H1 (cell line): ENCODE measurements around the gene IKZF2. TPM values are rescaled to one million over a fixed set of nuclear protein-coding genes. Genes with fewer than 3 reads are reported as not detected.

Source experiments
- CTCF ChIA-PET: fragments of 300-600 bp; sonication (Branson Sonifier 250); formaldehyde crosslinking; loops from one replicate; lab custom pipeline; 2021; ENCODE audit not compliant: partially characterized antibody; lab: Charles Lee
- POLR2A ChIA-PET: fragments of 300-600 bp; sonication (Branson Sonifier 250); formaldehyde crosslinking; loops from one replicate; lab custom pipeline; 2021; ENCODE audit warnings: inconsistent platforms; ENCODE audit not compliant: partially characterized antibody; lab: Charles Lee
- DNase-seq, 2 experiments: peaks; one replicate each; pipeline versions ENCODE4 v3.0.0 to v3.0.0-alpha.2; 2010 to 2022; ENCODE audit warnings: low spot score in 2 of 2, low read depth in 1 of 2, mixed read lengths in 1 of 2
- FAIRE-seq: peaks from 2 replicates; lab custom pipeline; 2011; peaks lifted over from hg19 to GRCh38; lab: Jason Lieb, UNC
- H2AFZ ChIP-seq: 2 replicates; pipeline ENCODE4 v1.8.1; 2012; ENCODE audit warnings: low read length, inconsistent platforms
- H2AK5ac ChIP-seq: 2 replicates; pipeline ENCODE4 v1.6.1; 2013; ENCODE audit warnings: low read depth, low read length
- H2BK120ac ChIP-seq: replicated peaks from 2 replicates; pipeline ENCODE3; 2013; ENCODE audit warnings: low read depth, low read length, inconsistent platforms
- H2BK12ac ChIP-seq: 2 replicates; pipeline ENCODE4 v1.6.1; 2013; ENCODE audit warnings: low read depth, low read length
- H2BK15ac ChIP-seq: 2 replicates; pipeline ENCODE4 v1.6.1; 2013; ENCODE audit warnings: low read length
- H2BK20ac ChIP-seq: 2 replicates; pipeline ENCODE4 v1.6.1; 2013; ENCODE audit warnings: low read length
- H2BK5ac ChIP-seq: 2 replicates; pipeline ENCODE4 v1.6.1; 2013; ENCODE audit warnings: low read depth, low read length
- H3K14ac ChIP-seq: 2 replicates; pipeline ENCODE4 v1.6.1; 2013; ENCODE audit warnings: inconsistent platforms; ENCODE audit not compliant: insufficient read length
- H3K18ac ChIP-seq: 2 replicates; pipeline ENCODE4 v1.6.1; 2013; ENCODE audit warnings: low read length; ENCODE audit errors: extremely low read depth
- H3K23ac ChIP-seq: 2 replicates; pipeline ENCODE4 v1.6.1; 2013; ENCODE audit warnings: inconsistent platforms; ENCODE audit not compliant: insufficient read length
- H3K23me2 ChIP-seq: 2 replicates; pipeline ENCODE4 v1.6.1; 2013; ENCODE audit warnings: low read depth, low read length
- H3K27ac ChIP-seq: 2 replicates; pipeline ENCODE4 v1.6.1; 2011; ENCODE audit warnings: low read depth, low read length, inconsistent platforms
- H3K27me3 ChIP-seq, 4 experiments: replicated peaks in 1 of 4; 1 replicate in 1 of 4; 2 replicates in 3 of 4; pipeline versions ENCODE4 v1.6.1 to v1.8.1; 2011 to 2013; ENCODE audit warnings: low read length in 3 of 4, mild to moderate bottlenecking in 3 of 4, inconsistent platforms in 2 of 4, mixed read lengths in 2 of 4, moderate library complexity in 1 of 4; ENCODE audit not compliant: control insufficient read depth in 3 of 4, insufficient read depth in 3 of 4; ENCODE audit errors: extremely low read depth in 1 of 4
- H3K36me3 ChIP-seq, 4 experiments: 2 replicates each; pipeline versions ENCODE4 v1.6.1 to v1.8.1; 2011 to 2013; ENCODE audit warnings: mild to moderate bottlenecking in 4 of 4, low read length in 3 of 4, moderate library complexity in 2 of 4, control low read depth in 1 of 4, inconsistent platforms in 1 of 4; ENCODE audit not compliant: insufficient read depth in 4 of 4, control insufficient read depth in 2 of 4
- H3K4ac ChIP-seq: replicated peaks from 2 replicates; pipeline ENCODE3; 2013; ENCODE audit warnings: low read length, low read depth, mixed read lengths, inconsistent platforms; ENCODE audit not compliant: insufficient read length
- H3K4me1 ChIP-seq, 4 experiments: replicated peaks in 1 of 4; 1 replicate in 1 of 4; 2 replicates in 3 of 4; pipeline versions ENCODE4 v1.6.1 to v1.8.1; 2011 to 2013; ENCODE audit warnings: low read length in 3 of 4, inconsistent platforms in 2 of 4, mixed read lengths in 1 of 4; ENCODE audit not compliant: insufficient read depth in 4 of 4, control insufficient read depth in 3 of 4
- H3K4me2 ChIP-seq, 2 experiments: 2 replicates each; pipeline versions ENCODE4 v1.6.1 to v1.8.1; 2011 to 2013; ENCODE audit warnings: low read depth in 2 of 2, low read length in 2 of 2, control low read depth in 1 of 2, inconsistent platforms in 1 of 2, mild to moderate bottlenecking in 1 of 2; ENCODE audit not compliant: insufficient read depth in 1 of 2
- H3K4me3 ChIP-seq, 4 experiments: fragments of 200-600, 300-600 bp in 1 of 4; sonication (generic), shearing (Covaris generic), sonication (Bioruptor Twin) in 1 of 4; 2 replicates each; pipeline versions ENCODE4 v1.5.1 to v1.8.1; 2011 to 2016; ENCODE audit warnings: low read length in 4 of 4, low read depth in 3 of 4, control low read depth in 2 of 4, inconsistent platforms in 2 of 4, mild to moderate bottlenecking in 2 of 4, mixed read lengths in 1 of 4, moderate library complexity in 1 of 4; ENCODE audit not compliant: insufficient read depth in 2 of 4; ENCODE audit errors: extremely low read depth in 1 of 4
- H3K56ac ChIP-seq: replicated peaks from 2 replicates; pipeline ENCODE3; 2013; ENCODE audit warnings: low read depth, mild to moderate bottlenecking, mixed read lengths, low read length, inconsistent platforms; ENCODE audit not compliant: insufficient read length
- H3K79me1 ChIP-seq: 2 replicates; pipeline ENCODE4 v1.6.1; 2013; ENCODE audit warnings: low read depth, low read length, control low read depth
- H3K79me2 ChIP-seq, 2 experiments: 2 replicates each; pipeline versions ENCODE4 v1.6.1 to v1.8.1; 2012 to 2013; ENCODE audit warnings: low read length in 2 of 2, mild to moderate bottlenecking in 2 of 2, inconsistent platforms in 1 of 2; ENCODE audit not compliant: insufficient read depth in 2 of 2, control insufficient read depth in 1 of 2
- H3K9ac ChIP-seq, 4 experiments: replicated peaks in 1 of 4; 1 replicate in 1 of 4; 2 replicates in 3 of 4; pipeline versions ENCODE4 v1.6.1 to v1.8.1; 2011 to 2013; ENCODE audit warnings: low read depth in 3 of 4, low read length in 3 of 4, control low read depth in 2 of 4, mild to moderate bottlenecking in 2 of 4, moderate library complexity in 2 of 4, inconsistent platforms in 1 of 4; ENCODE audit errors: extremely low read depth in 1 of 4
- H3K9me3 ChIP-seq, 2 experiments: 2 replicates each; pipeline versions ENCODE4 v1.6.1 to v1.8.1; 2012 to 2013; ENCODE audit warnings: mild to moderate bottlenecking in 2 of 2, moderate library complexity in 2 of 2, control low read depth in 1 of 2, inconsistent platforms in 1 of 2, low read depth in 1 of 2, low read length in 1 of 2, mixed read lengths in 1 of 2; ENCODE audit not compliant: insufficient read depth in 2 of 2
- H4K20me1 ChIP-seq, 2 experiments: replicated peaks in 1 of 2; 2 replicates each; pipeline versions ENCODE3 to v1.8.1; 2011 to 2013; ENCODE audit warnings: inconsistent platforms in 2 of 2, low read length in 2 of 2, mild to moderate bottlenecking in 1 of 2; ENCODE audit not compliant: insufficient read depth in 2 of 2, control insufficient read depth in 1 of 2
- H4K5ac ChIP-seq: 2 replicates; pipeline ENCODE4 v1.6.1; 2013; ENCODE audit warnings: low read length, low read depth, mixed read lengths, inconsistent platforms; ENCODE audit not compliant: insufficient read length
- H4K8ac ChIP-seq: 2 replicates; pipeline ENCODE4 v1.8.0; 2013; ENCODE audit warnings: mild to moderate bottlenecking, moderate library complexity, low read length, inconsistent platforms; ENCODE audit not compliant: insufficient read depth; ENCODE audit errors: extremely low read depth
- H4K91ac ChIP-seq: replicated peaks from 2 replicates; pipeline ENCODE3; 2013; ENCODE audit warnings: low read length, mixed read lengths, inconsistent platforms; ENCODE audit not compliant: insufficient read length
- CREB1 ChIP-seq: IDR thresholded peaks from 2 replicates; pipeline ENCODE4 v1.6.1; 2012; ENCODE audit warnings: inconsistent platforms
- GABPA ChIP-seq: IDR thresholded peaks from 2 replicates; pipeline ENCODE4 v1.6.1; 2011; ENCODE audit warnings: mild to moderate bottlenecking, low read length, moderate library complexity, borderline replicate concordance; ENCODE audit not compliant: insufficient read depth
- JUN ChIP-seq: IDR thresholded peaks from 2 replicates; pipeline ENCODE4 v1.6.1; 2011; ENCODE audit warnings: low read depth, mild to moderate bottlenecking, improper control_type of control experiment, low read length
- KDM5A ChIP-seq: fragments of 200-600 bp; IDR thresholded peaks from 2 replicates; pipeline ENCODE4 v1.7.1; 2012; ENCODE audit warnings: mild to moderate bottlenecking, low read length, inconsistent platforms, mixed read lengths
- POLR2AphosphoS5 ChIP-seq: IDR thresholded peaks from 2 replicates; pipeline ENCODE4 v1.6.1; 2011; ENCODE audit warnings: low read depth, low read length
- SUZ12 ChIP-seq: fragments of 200-600 bp; sonication (generic); IDR thresholded peaks from 2 replicates; pipeline ENCODE4 v1.6.1; 2012; ENCODE audit warnings: mild to moderate bottlenecking, inconsistent platforms, low read length, moderate library complexity, mixed read lengths
- TAF7 ChIP-seq: optimal IDR thresholded peaks from 2 replicates; pipeline ENCODE3; 2011; ENCODE audit warnings: low read depth, mild to moderate bottlenecking, inconsistent platforms, low read length, moderate library complexity, borderline replicate concordance
- ZNF274 ChIP-seq: IDR thresholded peaks from 2 replicates; pipeline ENCODE4 v1.7.0; 2012; ENCODE audit warnings: low read length, borderline replicate concordance; ENCODE audit errors: extremely low read depth
- polyA plus RNA-seq, 7 experiments: library from polyadenylated mRNA; depleted of rRNA in 3 of 7; stranded (reverse) in 5 of 7; unstranded in 2 of 7; fragments of >200 nt in 5 of 7; fragments of 200-250 nt in 2 of 7; gene quantifications; 1 replicate in 5 of 7; 2 replicates in 1 of 7; 4 replicates in 1 of 7; pipeline versions ENCODE4 v1.2.1 to v1.2.3, GENCODE V29; 2011 to 2013; ENCODE audit warnings: missing spikeins in 2 of 7, mixed read lengths in 2 of 7
- total RNA-seq: library from RNA; stranded (reverse); fragmentation: NEBNext Ultra II Directional; extraction: Animal tissue kit (Norgen Biotek cat#: 25700); gene quantifications from 2 replicates; pipeline ENCODE4 v1.2.1, GENCODE V29; 2021

Gene IKZF2
- total and polyA plus RNA-seq, 2 of the 8 experiments (the other 6 are each of a cell fraction or from before 2014, with no cell fraction given), result 1.7 to 4.4 TPM

DNA sequence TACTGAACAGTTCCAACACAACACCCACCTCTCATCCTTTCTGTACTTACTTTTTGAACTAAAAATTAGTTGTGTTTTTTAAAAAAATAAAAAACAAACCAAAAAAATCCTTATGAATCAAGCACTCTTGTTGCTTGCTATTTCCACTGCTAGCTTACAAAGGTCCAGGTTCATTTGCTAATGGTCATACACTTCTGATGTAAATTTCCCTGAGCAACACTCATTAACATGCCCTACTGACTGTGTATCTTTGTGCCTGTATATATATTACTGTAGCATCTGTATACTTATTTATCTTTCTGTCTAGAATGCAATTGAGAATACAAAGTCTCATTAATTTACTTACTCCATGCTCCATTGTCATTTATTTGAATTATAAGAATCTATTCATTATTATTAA lies 30.3 kb upstream of the IKZF2 start:
- Histone ChIP-seq H3K9me3 (no peaks in the 10 kb centered on the region), H2AK5ac (no peak overlapping the region), H3K4me1 (peaks cover 0 to 22% (median 2%) of the 10 kb centered on the region in 4 experiments; a peak in 3 of 7 replicates), H4K20me1 (no peaks in the 10 kb centered on the region), H3K27ac (no peak overlapping the region), H3K23ac (no peak overlapping the region), H3K79me2 (no peaks in the 10 kb centered on the region), H4K5ac (peak overlapping the region; percentile 86), H3K36me3 (no peaks in the 10 kb centered on the region), H3K14ac (no peak overlapping the region), H3K4me3 (peak overlapping the region in 1 of 4 experiments; percentile 8; a peak in 1 of 8 replicates), H2BK15ac (no peak overlapping the region), H3K4ac (no peak overlapping the region), H3K27me3 (peaks cover 0 to 1% (median 0%) of the 10 kb centered on the region in 4 experiments; a peak in 1 of 7 replicates), H2AFZ (no peak overlapping the region), H2BK120ac (peak overlapping the region; percentile 10), H3K18ac (no peak overlapping the region), H3K23me2 (peaks cover 2% of the 10 kb centered on the region; the same call in 1 of the 2 replicates), H3K4me2 (peak overlapping the region; percentile 36 to 45; a peak in 2 of 4 replicates), H2BK20ac (no peak overlapping the region), H4K8ac (no peak overlapping the region), H4K91ac (no peak overlapping the region), H3K79me1 (no peaks in the 10 kb centered on the region), H2BK12ac (no peak overlapping the region), H3K9ac (no peak overlapping the region), H3K56ac (no peak overlapping the region), H2BK5ac (no peak overlapping the region)
- DNase-seq, result no peak
- FAIRE-seq, result no peak
- ChIA-PET CTCF (no interaction called here), POLR2A (interaction anchor here (0.9 kb wide), 1 partner anchor 21 kb away, joined by 3 read pairs; no protein-coding TSS in a partner anchor)
- TF ChIP-seq ZNF274 (no peak), GABPA (no peak), JUN (no peak), CREB1 (no peak), SUZ12 (no peak), TAF7 (no peak), POLR2AphosphoS5 (no peak), KDM5A (no peak)
